HG03469 (cell line): ENCODE data around the gene RAET1E.
"Not testable (repeated sequence)": the region's sequence is repeated elsewhere in the genome, so short reads cannot be mapped to it uniquely, and the experiment has no call there.

Experiments
- ATAC-seq: cut with Tn5 transposase; IDR thresholded peaks from one replicate; pipeline ENCODE4 v1.9.1; 2021; ENCODE audit warnings: mild to moderate bottlenecking, moderate library complexity, moderate number of reproducible peaks; ENCODE audit not compliant: unreplicated experiment

RAET1E gene

GRCh38 chr6:149929422-149929821 lies 31.5 kb upstream of the RAET1E start:
- no peak for ATAC-seq

DNA sequence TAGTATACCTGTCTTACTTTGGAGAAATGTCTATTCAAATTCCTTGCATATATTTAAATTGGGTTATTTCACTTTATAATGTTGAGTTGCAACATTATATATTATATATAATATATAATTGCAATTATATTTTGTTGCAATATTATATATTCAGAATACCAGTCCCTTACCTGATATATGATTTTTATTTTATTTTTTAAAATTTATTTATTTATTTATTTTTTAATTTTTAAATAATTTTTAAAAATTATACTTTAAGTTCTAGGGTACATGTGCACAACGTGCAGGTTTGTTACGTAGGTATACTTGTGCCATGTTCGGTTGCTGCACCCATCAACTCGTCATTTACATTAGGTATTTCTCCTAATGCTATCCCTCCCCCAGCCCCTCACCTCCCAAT lies 29.1 kb upstream of the RAET1E start:
- ATAC-seq, result not testable (repeated sequence)

- no peak for ATAC-seq
These were observed 28.3 kb upstream of the RAET1E start for GRCh38 chr6:149925974-149926777.

DNA sequence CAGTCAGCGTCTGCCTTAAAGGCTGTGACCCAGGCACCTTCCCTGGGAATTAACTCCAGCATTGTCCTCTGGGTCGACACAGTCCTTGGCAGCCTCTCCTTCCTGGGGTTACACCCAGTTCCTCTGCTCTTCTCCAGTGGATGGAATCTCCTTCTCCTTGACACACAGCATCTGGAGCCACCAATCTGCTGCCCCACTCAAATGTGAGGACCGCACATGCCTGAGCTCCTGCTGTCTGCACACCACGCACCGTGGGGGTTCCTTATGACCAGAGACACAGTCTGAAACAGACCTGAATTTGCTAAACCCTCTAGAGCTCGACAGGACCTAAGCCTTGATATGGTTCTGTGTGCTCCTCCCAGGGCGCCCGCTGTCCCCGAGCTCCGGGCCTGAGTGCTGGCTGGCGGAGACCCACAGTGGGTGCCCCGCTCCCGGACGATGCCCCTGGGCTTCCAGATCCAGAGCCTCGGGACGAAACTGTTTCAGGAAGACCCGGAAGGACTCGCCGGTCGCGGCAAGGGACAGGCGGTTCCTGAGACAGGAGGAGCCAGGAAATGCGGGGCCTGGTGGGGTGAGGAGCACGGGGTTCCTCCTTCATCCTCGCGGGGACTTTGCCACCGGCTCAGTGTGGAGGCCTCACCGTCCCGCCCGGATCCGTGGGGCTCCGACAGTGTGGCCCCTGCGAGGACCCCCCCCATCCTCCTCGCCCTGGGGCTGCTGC lies 27.5 kb upstream of the RAET1E start:
- ATAC-seq, result no peak

DNA sequence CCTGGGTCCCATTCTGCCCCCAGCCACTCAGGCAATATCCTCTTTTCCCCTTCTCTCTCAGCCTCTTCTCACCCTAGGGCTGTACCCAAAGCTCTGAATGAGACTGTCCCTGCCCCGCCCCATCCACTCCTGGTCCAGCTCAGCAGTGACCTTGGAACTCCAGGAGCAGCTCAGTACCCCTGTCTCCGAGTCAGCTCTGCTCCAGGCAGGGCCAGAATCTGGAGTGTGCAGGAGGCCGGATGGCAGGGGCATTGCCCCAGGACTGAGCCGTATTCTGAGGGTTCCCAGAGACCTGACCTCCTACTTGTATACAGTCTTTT lies 27.0 kb upstream of the RAET1E start:
- no peak for ATAC-seq

GRCh38 chr6:149924206-149924932 lies 26.5 kb upstream of the RAET1E start:
- ATAC-seq, result no peak

GRCh38 chr6:149923327-149923986 lies 25.5 kb upstream of the RAET1E start:
- no peak for ATAC-seq

DNA sequence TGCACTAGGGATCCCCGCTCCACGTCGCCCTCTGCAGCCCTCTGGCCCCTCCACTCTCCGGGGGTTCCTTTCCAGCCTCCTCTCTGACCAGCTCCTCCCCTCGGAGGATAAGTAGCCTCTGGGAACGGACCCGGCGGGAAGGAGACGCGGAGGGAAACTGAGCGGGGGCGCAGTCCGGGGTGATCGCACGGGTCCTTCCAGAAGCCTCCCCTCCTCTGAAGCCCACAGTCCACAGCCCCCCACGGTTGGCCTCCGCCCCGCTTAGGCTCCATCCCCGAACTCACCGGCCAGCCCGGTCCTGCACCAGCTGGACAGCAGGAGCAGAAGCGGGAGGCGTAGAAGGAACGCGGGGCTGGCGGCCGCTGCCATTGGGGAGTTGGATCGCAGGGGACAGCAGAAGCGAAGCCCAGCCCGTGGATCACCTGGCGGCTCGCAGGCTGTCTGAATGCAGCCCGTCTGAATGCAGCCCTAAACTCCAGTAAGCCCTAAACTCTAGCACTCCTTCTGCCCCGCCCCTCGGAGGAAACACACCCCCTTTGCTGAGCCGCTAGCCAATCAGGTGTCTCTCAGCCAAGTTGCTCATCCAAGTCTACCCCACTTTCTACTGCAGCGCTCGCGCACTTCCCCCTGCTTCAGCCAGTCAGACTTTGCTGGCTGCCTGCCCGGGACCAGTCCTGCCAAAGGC lies 24.9 kb upstream of the RAET1E start, which contains the start of gene RAET1G:
Gene RAET1G, minus strand, starts transcription at position 480 of the 685 bp plus-strand sequence. Its CDS starts 111 bp downstream, at position 369.
- ATAC-seq, result no peak

DNA sequence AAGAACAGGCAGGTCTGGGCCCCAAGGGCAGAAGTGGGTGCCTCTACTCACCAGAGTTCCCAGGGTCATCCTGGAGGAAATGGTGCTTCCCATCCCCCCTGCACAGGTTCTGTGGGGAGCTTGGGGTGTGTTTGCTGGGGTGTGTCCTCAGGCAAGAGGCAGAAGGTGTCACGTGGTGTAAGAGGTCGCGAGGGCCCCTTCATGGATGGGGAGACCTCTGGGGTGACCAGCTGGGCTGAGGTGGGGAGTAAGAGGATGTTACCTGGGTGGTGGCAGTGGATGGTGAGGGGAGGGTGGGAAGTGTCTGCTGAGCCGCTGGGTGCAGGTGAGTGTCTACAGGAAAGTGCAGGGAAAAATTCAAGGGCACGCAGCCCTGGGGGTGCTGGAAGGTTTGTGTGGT lies 24.2 kb upstream of the RAET1E start:
- ATAC-seq, result not testable (repeated sequence)

GRCh38 chr6:149921361-149921760 lies 23.4 kb upstream of the RAET1E start:
- ATAC-seq, result no peak

DNA sequence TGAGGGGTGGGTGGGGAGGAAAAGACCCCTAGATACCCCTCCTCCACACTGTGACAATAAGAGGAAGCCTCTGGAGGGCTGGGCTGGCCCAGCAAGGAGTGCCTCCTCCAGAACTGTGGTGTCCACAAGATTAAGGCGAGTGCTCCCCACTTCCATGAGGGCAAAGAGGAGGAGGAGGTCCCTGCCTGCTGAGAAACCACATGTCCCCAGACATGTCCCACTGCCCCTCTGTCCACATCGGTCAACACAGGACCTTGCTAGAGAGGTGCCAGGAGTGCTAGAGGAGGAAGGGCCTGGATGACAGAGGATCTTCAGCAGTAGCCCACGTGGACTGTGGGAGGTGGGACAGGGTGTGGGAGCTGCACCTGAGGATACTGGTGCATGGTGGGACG lies 21.9 kb upstream of the RAET1E start:
- ATAC-seq, result no peak

DNA sequence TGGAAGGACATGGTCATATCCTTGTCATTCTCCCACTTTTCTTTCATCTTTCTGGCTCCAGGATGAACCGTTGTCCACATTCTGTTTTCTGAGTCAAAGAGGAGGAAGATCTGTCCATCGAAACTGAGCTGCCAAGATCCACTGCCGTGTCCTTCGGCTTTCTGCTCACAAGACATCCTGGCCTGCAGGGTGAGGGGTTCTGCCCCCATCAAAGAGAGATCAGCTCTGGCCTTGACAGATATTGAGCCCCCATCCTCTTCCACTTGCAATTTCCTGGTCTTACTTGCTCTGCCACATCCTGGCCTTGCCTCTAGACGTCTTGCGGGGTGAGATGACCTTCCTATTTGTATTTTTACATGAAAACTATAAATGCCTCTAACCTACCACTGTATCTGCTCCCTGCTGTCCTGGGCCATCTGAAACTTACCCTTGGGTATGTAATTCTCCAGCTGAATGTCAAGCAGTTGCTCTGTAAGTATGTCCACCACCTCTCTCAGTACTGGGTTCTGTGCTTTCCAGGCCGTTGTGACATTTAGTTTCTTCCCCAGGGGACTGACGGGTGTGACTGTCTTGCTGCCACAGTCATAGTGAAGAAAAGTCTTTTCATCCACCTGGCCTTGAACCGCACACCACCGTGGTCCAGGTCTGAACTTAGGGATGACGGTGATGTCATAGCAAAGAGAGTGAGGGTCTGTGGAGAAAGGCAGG lies 21.4 kb upstream of the RAET1E start:
- not testable (repeated sequence) for ATAC-seq

- ATAC-seq, result no peak
These were observed 20.4 kb upstream of the RAET1E start for GRCh38 chr6:149918151-149918905.

DNA sequence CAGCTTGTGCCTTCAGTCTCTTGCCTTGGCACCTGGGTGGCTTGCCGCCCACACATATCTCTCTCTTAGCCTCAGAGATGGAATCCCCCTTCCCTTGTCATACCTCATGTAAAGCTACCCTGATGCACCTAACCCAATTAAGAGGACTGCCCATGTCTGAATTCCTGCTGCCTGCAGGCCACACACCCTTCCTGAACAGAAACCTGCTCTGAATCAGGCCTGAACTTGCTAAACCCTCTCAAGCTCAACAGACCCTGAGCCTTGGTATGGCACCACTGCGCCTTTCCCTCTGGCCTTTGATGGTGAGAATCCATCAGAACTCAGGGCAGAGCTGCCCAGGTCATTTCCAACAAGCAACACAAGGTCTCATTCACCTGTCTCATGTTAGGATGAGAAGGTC lies 19.8 kb upstream of the RAET1E start:
- no peak for ATAC-seq

- ATAC-seq, result no peak
These were observed 18.3 kb upstream of the RAET1E start for GRCh38 chr6:149915970-149916865.

DNA sequence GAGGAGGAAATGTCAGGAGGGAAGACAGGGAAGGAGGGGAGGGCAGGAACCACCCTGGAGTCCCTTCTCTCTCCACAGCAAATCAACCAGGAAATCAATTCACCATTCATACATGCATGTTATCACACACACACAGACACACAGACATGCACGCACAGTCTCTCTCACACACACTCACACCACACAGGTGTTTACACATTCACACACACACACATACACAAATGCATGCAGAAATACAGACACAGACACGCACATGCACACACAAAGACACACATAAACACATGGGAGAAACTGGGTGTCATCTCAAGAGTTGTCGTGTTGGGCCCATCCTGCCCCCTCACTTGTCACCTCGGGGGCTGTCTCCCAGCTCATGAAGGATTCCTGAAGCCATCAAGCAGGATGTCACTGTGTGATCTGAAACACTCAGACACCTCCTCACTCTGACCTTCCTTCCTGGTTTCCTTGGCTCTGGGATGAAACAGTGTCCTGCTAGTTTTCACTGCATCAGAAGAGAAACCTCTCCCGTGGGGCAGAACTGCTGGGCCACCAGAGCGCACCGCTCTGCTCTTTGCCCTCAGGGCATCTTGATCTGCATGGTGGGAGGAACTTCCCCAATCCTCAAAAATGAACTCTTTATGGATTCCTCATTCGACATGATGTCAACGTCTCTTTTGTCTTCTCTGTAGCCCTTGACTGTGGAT lies 15.8 kb upstream of the RAET1E start:
- no peak for ATAC-seq

DNA sequence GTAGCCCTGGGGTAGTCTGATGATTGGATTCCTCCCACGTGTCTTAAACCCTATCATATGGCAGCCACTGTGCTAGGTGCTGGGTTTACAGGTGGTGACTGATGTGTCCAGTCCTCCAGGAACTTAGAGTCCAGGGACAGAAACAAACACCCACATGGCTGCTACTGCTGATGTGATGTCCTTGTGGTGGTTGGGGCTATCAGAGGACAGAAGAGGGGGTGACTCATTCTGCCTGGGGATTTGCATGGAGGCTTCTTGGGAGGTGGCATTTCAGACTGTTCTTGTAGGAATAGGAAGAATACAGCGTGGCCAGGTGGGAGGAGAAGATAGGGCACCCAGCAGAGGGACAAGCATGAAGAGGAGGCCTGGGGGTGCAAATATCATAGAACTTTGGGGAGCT lies 15.2 kb upstream of the RAET1E start:
- ATAC-seq, result no peak

GRCh38 chr6:149912680-149913079 lies 14.8 kb upstream of the RAET1E start:
- ATAC-seq, result not testable (repeated sequence)
